ENCODE measurements around the gene CHST6. TPM values are rescaled to one million over a fixed set of nuclear protein-coding genes. Genes with fewer than 3 reads are reported as not detected.

Gene CHST6
- total RNA-seq, 1 experiment from 2014 or later: 17.9 TPM

DNA sequence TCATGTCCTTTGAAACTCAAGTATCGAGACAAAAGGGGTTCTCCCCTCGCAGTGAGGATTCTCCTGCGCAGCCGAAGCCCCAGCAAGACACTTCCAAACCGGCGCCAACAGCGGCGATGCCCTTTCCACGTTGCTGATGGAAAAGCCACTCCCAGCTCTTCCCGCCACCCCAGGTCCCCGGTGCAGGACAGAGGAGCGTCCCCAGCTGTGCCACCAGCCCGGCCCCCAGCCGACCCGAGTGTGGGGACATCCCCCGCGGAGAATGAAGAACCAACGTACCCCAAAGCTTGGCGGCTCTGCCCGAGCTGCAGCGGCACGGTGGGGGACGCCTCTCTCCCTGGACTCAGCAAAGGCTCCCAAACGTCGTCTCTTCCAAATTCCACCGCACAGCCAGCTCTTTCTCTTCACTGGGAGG, 573 bp downstream of the CHST6 start:
- H3K9me3 ChIP-seq (ENCODE audit: control insufficient read depth in 1 of 2, insufficient read depth in 1 of 2, low read depth in 1 of 2, low read length in 2 of 2): no peaks in the 10 kb centered on the region
- intact Hi-C loops (cut with micrococcal nuclease): no loop called here
- TF ChIP-seq POLR2A (IDR thresholded peaks at IDR 0.05; ENCODE audit: borderline replicate concordance, extremely low read depth, insufficient read depth, insufficient read length) (no peak), SIN3A (IDR thresholded peaks at IDR 0.05; ENCODE audit: low read depth) (no peak), EZH2 (IDR thresholded peaks at IDR 0.05) (no peak), CBX3 (IDR thresholded peaks at IDR 0.05; ENCODE audit: low read depth) (no peak), RAD21 (IDR thresholded peaks at IDR 0.05; ENCODE audit: low read depth) (no peak), TCF7L2 (IDR thresholded peaks at IDR 0.05; ENCODE audit: borderline replicate concordance, extremely low read depth, insufficient read depth, insufficient read length) (no peak), ZNF274 (IDR thresholded peaks at IDR 0.05; ENCODE audit: low read depth, low read length) (no peak), POLR2AphosphoS5 (IDR thresholded peaks at IDR 0.05; ENCODE audit: low read depth, low read length) (no peak), SRF (IDR thresholded peaks at IDR 0.05; ENCODE audit: low read depth) (no peak), CEBPB (IDR thresholded peaks at IDR 0.05; ENCODE audit: low read depth) (no peak)
- TF ChIP-seq, protein P1, sequence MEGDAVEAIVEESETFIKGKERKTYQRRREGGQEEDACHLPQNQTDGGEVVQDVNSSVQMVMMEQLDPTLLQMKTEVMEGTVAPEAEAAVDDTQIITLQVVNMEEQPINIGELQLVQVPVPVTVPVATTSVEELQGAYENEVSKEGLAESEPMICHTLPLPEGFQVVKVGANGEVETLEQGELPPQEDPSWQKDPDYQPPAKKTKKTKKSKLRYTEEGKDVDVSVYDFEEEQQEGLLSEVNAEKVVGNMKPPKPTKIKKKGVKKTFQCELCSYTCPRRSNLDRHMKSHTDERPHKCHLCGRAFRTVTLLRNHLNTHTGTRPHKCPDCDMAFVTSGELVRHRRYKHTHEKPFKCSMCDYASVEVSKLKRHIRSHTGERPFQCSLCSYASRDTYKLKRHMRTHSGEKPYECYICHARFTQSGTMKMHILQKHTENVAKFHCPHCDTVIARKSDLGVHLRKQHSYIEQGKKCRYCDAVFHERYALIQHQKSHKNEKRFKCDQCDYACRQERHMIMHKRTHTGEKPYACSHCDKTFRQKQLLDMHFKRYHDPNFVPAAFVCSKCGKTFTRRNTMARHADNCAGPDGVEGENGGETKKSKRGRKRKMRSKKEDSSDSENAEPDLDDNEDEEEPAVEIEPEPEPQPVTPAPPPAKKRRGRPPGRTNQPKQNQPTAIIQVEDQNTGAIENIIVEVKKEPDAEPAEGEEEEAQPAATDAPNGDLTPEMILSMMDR (IDR thresholded peaks at IDR 0.05 in 2 of 3, conservative IDR thresholded peaks at IDR 0.05 in 1 of 3; ENCODE audit: borderline replicate concordance in 1 of 3, insufficient read depth in 1 of 3, low read depth in 2 of 3, low read length in 2 of 3): no peak
- TF ChIP-seq, protein P2, sequence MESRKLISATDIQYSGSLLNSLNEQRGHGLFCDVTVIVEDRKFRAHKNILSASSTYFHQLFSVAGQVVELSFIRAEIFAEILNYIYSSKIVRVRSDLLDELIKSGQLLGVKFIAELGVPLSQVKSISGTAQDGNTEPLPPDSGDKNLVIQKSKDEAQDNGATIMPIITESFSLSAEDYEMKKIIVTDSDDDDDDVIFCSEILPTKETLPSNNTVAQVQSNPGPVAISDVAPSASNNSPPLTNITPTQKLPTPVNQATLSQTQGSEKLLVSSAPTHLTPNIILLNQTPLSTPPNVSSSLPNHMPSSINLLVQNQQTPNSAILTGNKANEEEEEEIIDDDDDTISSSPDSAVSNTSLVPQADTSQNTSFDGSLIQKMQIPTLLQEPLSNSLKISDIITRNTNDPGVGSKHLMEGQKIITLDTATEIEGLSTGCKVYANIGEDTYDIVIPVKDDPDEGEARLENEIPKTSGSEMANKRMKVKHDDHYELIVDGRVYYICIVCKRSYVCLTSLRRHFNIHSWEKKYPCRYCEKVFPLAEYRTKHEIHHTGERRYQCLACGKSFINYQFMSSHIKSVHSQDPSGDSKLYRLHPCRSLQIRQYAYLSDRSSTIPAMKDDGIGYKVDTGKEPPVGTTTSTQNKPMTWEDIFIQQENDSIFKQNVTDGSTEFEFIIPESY (IDR thresholded peaks at IDR 0.05; ENCODE audit: extremely low read depth, insufficient replicate concordance, low read length): no peak
- H3K27ac ChIP-seq (ENCODE audit: low read depth, low read length): peak overlapping the region; percentile 30; the same call in 1 of the 2 replicates
- H3K4me1 ChIP-seq (ENCODE audit: control insufficient read depth in 1 of 2, insufficient read depth in 2 of 2, low read length in 2 of 2): peaks cover 25 to 41% of the 10 kb centered on the region in 2 experiments
- H3K4me3 ChIP-seq (replicated peaks in 1 of 2; ENCODE audit: low read depth in 1 of 2, low read length in 2 of 2): peak overlapping the region; percentile 50 to 70
- peak overlapping the region; percentile 94 for H3K4me2 ChIP-seq (ENCODE audit: low read length)
- no peaks in the 10 kb centered on the region for H3K9me2 ChIP-seq (ENCODE audit: insufficient read depth)
- peak overlapping the region; percentile 76 for H3K9ac ChIP-seq (ENCODE audit: low read length)
- CTCF ChIA-PET: interaction anchor here (1.3 to 1.8 kb wide), 2 partner anchors 23 to 30 kb away, joined by 3 to 11 read pairs; no protein-coding TSS in a partner anchor
- no peaks in the 10 kb centered on the region for H4K20me1 ChIP-seq (ENCODE audit: insufficient read depth)
- RAD21 ChIA-PET (ENCODE audit: low non-redundant PET in 1 of 2, low total read pairs in 2 of 2, uncharacterized antibody in 2 of 2, unreplicated experiment in 2 of 2): no interaction called here
- H2AFZ ChIP-seq (ENCODE audit: low read depth, low read length, poor library complexity, severe bottlenecking): no peak overlapping the region
- DNase-seq (ENCODE audit: low read depth, low spot score) (no peak), ATAC-seq (no peak)
- TSS peak; percentile 67 for BruUV-seq (replicated peaks)
- no peaks in the 10 kb centered on the region for H3K27me3 ChIP-seq (ENCODE audit: insufficient read depth, low read length)
- POLR2A ChIA-PET: interaction anchor here (0.6 to 1.5 kb wide), 4 partner anchors 9 to 50 kb away, joined by 3 to 7 read pairs (median 4); no protein-coding TSS in a partner anchor
- peaks cover 5% of the 10 kb centered on the region; the same call in 1 of the 2 replicates for H3K79me2 ChIP-seq (ENCODE audit: insufficient read depth, low read length)
- no peaks in the 10 kb centered on the region for H3K36me3 ChIP-seq (ENCODE audit: control insufficient read depth in 1 of 2, insufficient read depth in 2 of 2, low read length in 2 of 2)
